GM21526 (cell line): Measurements from ENCODE around the gene ACVR2A.

ENCODE experiments used
- ATAC-seq: cut with Tn5 transposase; IDR thresholded peaks from one replicate; pipeline ENCODE4 v1.9.1; 2021; ENCODE audit warnings: moderate library complexity; ENCODE audit not compliant: unreplicated experiment, low FRiP score

Gene ACVR2A

DNA sequence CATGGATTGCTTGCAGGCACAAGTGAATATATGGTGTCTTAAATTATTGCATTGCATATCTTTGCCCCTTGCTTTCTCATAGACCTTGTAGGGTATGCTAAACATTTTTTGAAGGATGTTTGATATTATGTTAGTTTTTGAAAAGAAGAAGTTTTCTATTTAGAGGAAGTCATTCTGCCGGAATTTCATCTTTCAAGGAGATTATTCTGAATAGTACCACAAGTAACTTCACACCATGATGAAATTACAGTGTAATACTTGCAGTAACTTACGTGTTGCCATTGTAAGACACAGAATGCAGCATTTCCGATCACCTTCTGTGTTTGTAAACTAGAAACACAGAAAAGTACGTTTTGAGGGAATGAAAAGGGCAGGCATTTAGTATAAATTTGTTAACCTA, 71.9 kb downstream of the ACVR2A start:
- no peak for ATAC-seq

DNA sequence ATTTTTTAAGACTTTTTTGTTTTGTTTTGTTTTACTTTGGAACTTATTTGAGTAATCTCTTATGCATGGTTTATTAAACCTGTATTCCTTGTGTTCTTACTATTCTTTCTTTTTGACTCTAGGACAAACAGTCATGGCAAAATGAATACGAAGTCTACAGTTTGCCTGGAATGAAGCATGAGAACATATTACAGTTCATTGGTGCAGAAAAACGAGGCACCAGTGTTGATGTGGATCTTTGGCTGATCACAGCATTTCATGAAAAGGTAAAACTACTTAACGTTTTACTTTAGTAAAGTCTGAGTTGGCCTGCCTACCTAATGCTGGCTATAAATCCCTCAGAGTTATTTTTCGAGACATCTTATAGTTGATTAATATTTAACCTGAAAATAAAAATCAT, 72.3 kb downstream of the ACVR2A start:
- ATAC-seq: no peak

DNA sequence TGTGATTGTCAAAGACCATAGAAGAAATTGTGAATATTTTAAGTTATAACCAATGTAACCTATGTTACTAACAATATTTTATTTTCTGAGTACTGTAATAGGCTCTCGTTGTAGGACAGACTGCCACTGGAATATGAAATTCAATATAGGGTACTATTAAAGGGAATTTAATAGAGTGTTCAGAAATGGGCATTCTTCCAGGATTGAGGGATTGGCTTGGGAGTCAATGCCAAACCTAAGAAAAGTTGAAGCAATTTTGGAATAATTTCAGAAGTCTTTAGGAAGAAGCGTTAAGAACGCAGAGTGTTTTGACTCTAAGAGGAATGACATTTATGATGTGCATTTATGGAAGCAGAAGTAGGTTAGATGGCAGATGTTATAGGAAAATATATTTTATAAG, 79.0 kb downstream of the ACVR2A start:
- ATAC-seq: no peak

DNA sequence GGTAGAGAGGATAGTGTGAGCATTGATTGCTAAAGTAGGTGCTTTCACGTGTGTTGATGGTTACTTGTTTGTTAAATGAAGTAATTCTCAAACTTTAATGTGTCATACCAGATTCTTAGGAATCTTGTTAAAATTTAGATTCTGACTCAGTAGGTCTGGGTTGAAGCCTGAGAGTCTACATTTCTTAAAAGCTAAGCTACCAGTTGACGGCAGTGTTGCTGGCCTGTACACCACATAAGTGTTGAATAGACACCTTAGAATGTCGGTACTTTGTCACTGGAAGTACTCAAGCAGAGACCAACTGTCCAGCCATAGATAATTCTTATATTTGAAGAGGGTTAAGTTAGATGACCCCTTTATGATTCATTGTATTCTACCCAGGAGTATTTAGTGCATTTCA, 79.8 kb downstream of the ACVR2A start:
- no peak for ATAC-seq

DNA sequence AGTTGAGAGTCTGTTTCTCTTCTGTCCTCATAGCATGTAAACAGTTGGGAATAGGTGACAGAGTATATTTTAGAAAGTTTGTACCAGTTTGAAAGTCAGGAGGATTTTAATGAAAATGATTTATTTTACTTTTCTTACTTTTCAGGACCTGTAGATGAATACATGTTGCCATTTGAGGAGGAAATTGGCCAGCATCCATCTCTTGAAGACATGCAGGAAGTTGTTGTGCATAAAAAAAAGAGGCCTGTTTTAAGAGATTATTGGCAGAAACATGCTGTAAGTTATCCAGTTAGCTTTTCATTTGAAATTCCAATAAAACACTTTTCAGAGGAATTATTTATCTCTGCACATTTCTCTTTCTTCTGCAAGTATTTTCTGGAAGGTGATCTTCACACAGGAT, 81.1 kb downstream of the ACVR2A start:
- no peak for ATAC-seq

DNA sequence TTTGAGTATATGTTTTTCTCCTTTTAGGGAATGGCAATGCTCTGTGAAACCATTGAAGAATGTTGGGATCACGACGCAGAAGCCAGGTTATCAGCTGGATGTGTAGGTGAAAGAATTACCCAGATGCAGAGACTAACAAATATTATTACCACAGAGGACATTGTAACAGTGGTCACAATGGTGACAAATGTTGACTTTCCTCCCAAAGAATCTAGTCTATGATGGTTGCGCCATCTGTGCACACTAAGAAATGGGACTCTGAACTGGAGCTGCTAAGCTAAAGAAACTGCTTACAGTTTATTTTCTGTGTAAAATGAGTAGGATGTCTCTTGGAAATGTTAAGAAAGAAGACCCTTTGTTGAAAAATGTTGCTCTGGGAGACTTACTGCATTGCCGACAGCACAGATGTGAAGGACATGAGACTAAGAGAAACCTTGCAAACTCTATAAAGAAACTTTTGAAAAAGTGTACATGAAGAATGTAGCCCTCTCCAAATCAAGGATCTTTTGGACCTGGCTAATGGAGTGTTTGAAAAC, 82.3 kb downstream of the ACVR2A start:
- ATAC-seq: no peak

DNA sequence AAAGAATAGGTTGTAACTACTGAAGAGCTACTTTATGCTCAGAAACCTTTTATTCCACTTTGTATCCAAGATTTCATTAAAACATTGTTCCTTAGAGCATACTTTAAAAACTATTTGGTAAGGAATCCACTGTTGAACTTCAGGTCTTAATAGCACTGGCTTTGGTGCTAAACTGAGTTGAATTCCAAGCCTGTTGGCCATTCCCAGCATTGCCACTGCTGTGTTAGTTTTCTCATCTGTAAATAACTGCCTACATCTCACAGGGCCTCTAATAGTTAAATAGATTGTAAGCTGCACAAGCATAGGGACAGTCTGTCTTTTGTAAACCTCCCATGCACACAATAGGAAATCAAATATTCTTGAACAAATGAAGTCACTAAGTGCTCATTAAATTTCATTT, 89.1 kb downstream of the ACVR2A start:
- ATAC-seq: no peak

DNA sequence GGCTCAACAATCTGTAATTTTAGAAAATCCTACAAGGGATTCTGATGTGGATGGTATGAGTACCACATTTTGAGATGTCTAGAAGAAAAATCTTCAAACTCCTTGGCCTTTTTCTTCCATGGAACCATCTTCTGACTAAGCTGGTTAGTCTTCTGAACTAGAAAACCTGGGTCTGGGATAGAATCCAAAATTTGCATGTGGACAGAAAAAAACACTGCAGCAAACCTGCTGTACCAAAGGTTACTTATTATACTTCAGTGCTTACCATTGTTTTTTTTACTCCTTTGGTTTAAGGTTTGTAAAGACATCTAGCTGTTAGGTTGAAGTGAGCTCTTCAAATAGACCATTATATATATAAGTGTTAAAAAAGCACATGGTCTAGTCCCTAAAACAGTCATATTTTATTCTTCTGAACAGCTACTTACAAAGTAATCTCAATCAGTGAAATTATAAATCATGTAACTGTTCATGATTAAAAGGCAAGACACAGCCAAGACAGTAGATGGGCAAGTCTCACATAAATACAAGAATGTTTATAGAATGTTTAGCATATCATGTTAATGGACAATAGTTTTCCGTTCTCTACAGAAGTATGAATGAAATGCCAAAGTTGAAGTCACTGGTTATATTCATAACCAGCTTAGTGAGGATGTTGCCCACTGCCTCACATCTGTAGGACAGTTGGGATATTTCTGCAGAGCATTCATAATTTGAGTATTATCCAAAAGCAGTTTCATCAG, 90.2 kb downstream of the ACVR2A start:
- no peak for ATAC-seq

DNA sequence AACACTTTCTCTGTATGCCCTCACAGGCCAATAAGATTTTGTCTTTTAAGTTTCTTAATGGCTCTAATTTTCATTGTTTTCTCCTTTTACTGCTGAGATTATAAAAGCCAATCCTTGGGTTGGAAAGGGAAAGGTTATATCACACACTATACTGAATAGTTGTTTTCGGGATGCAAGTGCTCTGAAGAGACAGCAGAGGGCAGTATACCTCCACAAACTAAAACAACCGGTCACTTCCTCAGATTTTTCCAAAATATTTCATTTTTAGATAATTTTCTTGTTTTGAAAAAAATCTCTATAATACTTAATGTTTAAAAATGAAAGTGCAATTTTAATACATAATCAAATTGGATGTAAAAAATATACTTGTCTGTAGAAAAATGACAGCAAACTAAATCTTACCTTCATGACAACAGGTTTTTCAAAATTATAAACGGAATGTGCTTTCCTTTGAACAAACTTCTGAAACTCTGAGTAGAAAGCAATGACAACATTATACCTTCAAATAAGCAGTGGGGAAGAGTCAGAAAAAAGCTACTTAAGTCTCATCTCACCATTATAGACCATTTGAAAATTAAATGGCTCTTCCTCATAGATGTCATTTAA, 93.0 kb downstream of the ACVR2A start:
- ATAC-seq: no peak

DNA sequence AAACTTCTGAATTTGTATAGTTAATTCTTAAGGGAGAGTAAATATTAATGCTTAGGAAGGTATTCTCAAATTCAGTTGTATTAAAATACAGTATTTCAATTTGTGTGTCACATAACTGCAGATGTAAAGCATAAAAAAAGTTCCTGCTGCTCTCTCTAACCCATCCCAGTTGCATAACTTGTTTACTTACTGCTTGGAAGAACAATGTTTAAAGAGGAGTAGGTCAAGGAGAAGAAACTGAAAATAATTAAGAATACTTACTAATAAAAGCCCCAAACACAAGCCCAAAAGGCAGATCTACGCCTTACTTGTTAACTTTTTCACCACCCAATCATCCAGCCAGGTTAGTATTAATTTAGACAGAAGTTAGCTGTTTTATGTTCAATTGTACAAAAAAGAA, 94.5 kb downstream of the ACVR2A start:
- no peak for ATAC-seq

DNA sequence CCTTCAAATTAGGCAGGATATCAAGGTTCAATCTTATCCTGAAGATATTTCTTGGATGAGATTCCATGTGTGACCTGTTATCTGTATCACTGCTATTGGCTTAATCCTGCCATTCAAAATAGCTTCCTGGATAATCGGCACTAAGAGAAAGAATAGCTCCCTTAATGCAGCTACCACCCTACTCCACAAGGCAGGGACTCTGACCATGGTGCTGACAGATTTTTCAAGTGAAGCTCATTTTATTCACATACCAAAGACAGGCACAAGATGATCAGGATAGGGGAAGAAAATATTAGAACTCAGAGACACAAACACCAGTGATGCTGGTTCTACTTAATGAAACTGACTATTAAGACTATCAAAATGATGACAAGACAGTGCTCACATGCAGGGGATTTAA, 100.8 kb downstream of the ACVR2A start:
- no peak for ATAC-seq

DNA sequence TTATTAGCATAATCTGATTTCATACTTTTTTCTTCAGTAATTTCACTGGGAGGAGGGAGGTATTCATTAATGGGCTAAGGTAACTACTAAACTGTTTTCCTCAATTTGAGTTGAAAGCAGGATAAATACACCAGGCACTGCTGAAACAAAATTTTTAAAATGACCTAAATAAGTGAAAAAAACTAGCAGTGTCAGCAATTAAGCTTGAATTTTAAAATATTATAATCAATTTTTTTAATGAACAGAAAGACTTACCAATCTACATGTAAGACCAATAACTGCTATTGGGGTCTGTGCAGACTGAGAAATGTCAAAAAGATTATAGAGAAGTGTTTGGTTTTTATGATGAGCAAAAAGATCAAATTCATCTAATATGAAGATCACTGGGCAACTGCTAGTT, 107.3 kb downstream of the ACVR2A start:
- ATAC-seq: no peak

DNA sequence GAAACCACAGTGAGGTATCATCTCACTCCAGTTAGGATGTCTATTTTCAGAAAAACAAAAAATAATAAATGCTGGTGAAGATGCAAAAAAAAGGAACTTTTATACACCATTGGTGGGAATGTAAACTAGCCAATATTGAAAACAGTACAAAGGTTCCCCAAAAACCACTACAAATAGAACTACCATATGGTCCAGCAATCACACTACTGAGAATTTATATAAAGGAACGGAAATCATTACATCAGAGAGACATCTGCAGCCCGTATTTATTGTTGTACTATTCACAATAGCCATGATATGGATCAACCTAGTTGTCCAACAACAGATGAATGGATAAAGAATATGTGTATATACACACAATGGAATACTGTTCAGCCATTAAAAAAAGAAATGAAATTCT, 123.7 kb downstream of the ACVR2A start:
- ATAC-seq: no peak

DNA sequence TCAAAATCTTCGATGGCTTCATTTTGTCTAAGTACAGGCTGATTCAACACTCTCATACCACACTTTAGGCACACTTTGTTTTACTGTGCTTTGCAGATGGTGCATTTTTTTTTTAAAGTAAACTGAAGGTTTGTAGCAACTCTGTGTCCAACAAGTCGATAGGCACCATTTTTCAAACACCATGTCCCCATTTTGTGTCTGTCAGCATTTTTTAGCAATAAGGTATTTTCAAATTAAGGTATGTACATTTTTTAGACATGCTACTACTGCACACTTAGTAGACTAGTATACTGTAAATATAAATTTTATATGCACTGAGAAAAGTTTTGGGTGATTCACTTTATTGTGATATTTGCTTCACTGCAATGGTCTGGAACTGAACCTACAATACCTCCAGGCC, 131.3 kb downstream of the ACVR2A start:
- ATAC-seq: no peak

DNA sequence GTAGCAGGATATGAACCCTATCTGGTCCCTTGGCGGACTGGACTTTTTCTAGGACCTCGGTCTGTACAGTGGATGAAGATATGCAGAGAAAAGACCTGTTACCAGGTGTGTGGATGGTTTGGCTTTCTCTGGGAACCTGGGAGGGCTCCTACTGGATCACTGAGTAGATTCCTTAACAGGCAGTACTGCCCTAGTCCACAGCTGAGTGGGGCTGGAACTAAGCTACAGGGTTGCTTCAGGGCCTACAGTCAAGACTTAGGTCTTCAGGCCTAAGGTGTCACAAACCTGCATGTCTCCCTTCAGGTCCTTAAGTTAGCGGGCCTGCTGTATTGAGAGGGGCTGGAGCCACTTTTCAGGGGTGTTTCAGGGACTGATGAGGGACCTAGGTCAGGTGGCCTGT, 132.8 kb downstream of the ACVR2A start:
- no peak for ATAC-seq
